Right lobe of liver (tissue), 6 donors: ENCODE results near the gene NRTN. TPM values are rescaled to one million over a fixed set of nuclear protein-coding genes. Genes with fewer than 3 reads are reported as not detected.

Experiments used
- ATAC-seq, 4 donors: fragments of 200-7000 bp; cut with Tn5 transposase; one replicate each; pipeline ENCODE4 v1.9.1; 2020; ENCODE audit warnings: mild to moderate bottlenecking in 4 of 4, moderate library complexity in 4 of 4
- DNase-seq, 3 donors: peaks; one replicate each; pipeline ENCODE4 v3.0.0-alpha.2; 2020
- H3K27ac ChIP-seq, 3 donors: fragments of 200-600 bp; one replicate each; pipeline ENCODE4 v1.8.0; 2022
- H3K27me3 ChIP-seq, 2 donors: fragments of 200-600 bp; one replicate each; pipeline ENCODE4 v1.8.0; 2022
- H3K36me3 ChIP-seq, 4 donors: fragments of 200-600 bp; sonication (generic) in 1 of 4; one replicate each; pipeline versions ENCODE4 v1.5.1 to v1.8.0; 2017 to 2022; ENCODE audit warnings: control low read depth in 1 of 4
- H3K4me1 ChIP-seq, 4 donors: fragments of 200-600 bp; sonication (generic) in 1 of 4; one replicate each; pipeline versions ENCODE4 v1.5.1 to v1.8.0; 2017 to 2022; ENCODE audit warnings: control low read depth in 1 of 4
- H3K4me3 ChIP-seq, 3 donors: fragments of 200-600 bp; one replicate each; pipeline ENCODE4 v1.8.0; 2022
- H3K9me3 ChIP-seq, 4 donors: fragments of 200-600 bp; sonication (generic) in 1 of 4; one replicate each; pipeline versions ENCODE4 v1.5.1 to v1.8.0; 2017 to 2022; ENCODE audit warnings: control low read depth in 1 of 4
- POLR2A ChIP-seq: fragments of 450-650 bp; IDR thresholded peaks from one replicate; pipeline ENCODE4 v1.6.1; 2017; ENCODE audit warnings: antibody characterized with exemption, mild to moderate bottlenecking
- WGBS: methylation state at CpG from one replicate; pipeline ENCODE4 v1.1.6; 2018; ENCODE audit warnings: low coverage, low lambda C conversion rate; ENCODE audit not compliant: insufficient coverage; ENCODE audit errors: missing lambda C conversion rate; 5-methylcytosine and 5-hydroxymethylcytosine counted together
- intact Hi-C, 2 donors: fragments of 100-400 bp; cut with DNase I; formaldehyde crosslinking; loops; one replicate each; pipeline versions ENCODE4 v1.11.2 to v1.14.1; 2022
- total RNA-seq, 6 experiments: library from RNA; depleted of rRNA in 2 of 6; stranded (reverse); fragments of >200 nt in 2 of 6; fragmentation: NEBNext Ultra II Directional in 3 of 6; extraction: Animal tissue kit (Norgen Biotek cat#: 25700) in 3 of 6; gene quantifications; one replicate each; pipeline versions ENCODE4 v1.1.0 to v1.2.4, GENCODE V29; 2016 to 2023
- TF ChIP-seq, protein P1 (sequence below), 4 donors: fragments of 200-600 bp in 3 of 4; fragments of 450-650 bp in 1 of 4; IDR thresholded peaks; one replicate each; pipeline versions ENCODE4 v1.5.1 to v1.8.0; 2016 to 2022; ENCODE audit warnings: antibody characterized with exemption in 4 of 4, mild to moderate bottlenecking in 2 of 4
- donor health status: DM: no; HTN: yes; CAD: no.
- donor health status: DM: no; HTN: no; CAD: no.
- donor health status: DM: no; HTN: no; CAD: no.
- donor health status: DM: no; HTN: yes; CAD: no.
- donor health status: DM: no; HTN: yes; CAD: no.

NRTN gene
- total RNA-seq, 6 experiments from 2014 or later, result 4.7 to 11.6 (median 9.8) TPM

GRCh38 chr19:5809469-5809868 lies 4.6 kb downstream of the NRTN start:
- H3K4me1 ChIP-seq, result peaks cover 0 to 9% (median 3%) of the 10 kb centered on the region in 4 donors
- H3K27ac ChIP-seq, result peak overlapping the region in 2 of 3 donors; percentile 47 to 77
- intact Hi-C loops, result loop anchor here (5.0 to 10.0 kb wide), 2 partner anchors 83 to 155 kb away; no protein-coding TSS in a partner anchor
- H3K36me3 ChIP-seq, result no peaks in the 10 kb centered on the region
- DNase-seq (no peak), ATAC-seq (no peak)
- H3K4me3 ChIP-seq, result no peak overlapping the region
- no peaks in the 10 kb centered on the region for H3K27me3 ChIP-seq
- TF ChIP-seq POLR2A, result no peak
- TF ChIP-seq, protein P1, sequence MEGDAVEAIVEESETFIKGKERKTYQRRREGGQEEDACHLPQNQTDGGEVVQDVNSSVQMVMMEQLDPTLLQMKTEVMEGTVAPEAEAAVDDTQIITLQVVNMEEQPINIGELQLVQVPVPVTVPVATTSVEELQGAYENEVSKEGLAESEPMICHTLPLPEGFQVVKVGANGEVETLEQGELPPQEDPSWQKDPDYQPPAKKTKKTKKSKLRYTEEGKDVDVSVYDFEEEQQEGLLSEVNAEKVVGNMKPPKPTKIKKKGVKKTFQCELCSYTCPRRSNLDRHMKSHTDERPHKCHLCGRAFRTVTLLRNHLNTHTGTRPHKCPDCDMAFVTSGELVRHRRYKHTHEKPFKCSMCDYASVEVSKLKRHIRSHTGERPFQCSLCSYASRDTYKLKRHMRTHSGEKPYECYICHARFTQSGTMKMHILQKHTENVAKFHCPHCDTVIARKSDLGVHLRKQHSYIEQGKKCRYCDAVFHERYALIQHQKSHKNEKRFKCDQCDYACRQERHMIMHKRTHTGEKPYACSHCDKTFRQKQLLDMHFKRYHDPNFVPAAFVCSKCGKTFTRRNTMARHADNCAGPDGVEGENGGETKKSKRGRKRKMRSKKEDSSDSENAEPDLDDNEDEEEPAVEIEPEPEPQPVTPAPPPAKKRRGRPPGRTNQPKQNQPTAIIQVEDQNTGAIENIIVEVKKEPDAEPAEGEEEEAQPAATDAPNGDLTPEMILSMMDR (IDR thresholded peaks at IDR 0.05), result no peak
- WGBS, result 66% methylated on average over 7 of the region's 10 CpGs
- no peaks in the 10 kb centered on the region for H3K9me3 ChIP-seq

DNA sequence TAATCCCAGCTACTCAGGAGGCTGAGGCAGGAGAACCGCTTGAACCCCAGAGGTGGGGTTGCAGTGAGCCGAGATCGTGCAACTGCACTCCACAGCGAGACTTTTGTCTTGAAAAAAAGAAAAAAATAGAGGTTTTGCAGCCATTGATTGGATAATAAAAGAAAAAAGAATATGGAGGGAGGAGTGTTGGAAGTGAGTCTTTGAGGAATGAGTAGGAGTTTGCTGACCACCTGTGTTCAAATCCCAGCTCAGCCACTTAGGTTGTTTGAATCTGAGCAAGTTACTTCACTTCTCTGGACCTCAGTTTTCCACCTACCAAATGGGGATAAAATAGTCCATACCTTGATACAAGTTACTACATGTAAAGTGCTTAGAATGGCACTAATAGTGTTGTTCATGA lies 6.2 kb downstream of the NRTN start:
- ATAC-seq, result no peak
- H3K27ac ChIP-seq, result no peak overlapping the region
- no peaks in the 10 kb centered on the region for H3K36me3 ChIP-seq
- intact Hi-C loops, result loop anchor here in 1 of 2 donors (5.0 kb wide), 1 partner anchor 81 kb away; no protein-coding TSS in a partner anchor
- H3K4me3 ChIP-seq, result no peak overlapping the region
- no peak for DNase-seq
- no peaks in the 10 kb centered on the region for H3K27me3 ChIP-seq
- H3K9me3 ChIP-seq, result no peaks in the 10 kb centered on the region
- whole genome bisulfite sequencing, result 88% methylated on average over 4 of the region's 4 CpGs
- peaks cover 0 to 8% (median 3%) of the 10 kb centered on the region in 4 donors for H3K4me1 ChIP-seq
- TF ChIP-seq, protein P1 (IDR thresholded peaks at IDR 0.05), result no peak

- no peak overlapping the region for H3K27ac ChIP-seq
- no peaks in the 10 kb centered on the region for H3K36me3 ChIP-seq
- intact Hi-C loops, result loop anchor here in 1 of 2 donors (5.0 kb wide), 1 partner anchor 78 kb away; no protein-coding TSS in a partner anchor
- 69% methylated on average over 2 of the region's 9 CpGs for WGBS
- H3K27me3 ChIP-seq, result no peaks in the 10 kb centered on the region
- peaks cover 0 to 5% (median 2%) of the 10 kb centered on the region in 4 donors for H3K4me1 ChIP-seq
- DNase-seq, result no peak
- ATAC-seq, result no peak
- no peaks in the 10 kb centered on the region for H3K9me3 ChIP-seq
- no peak overlapping the region for H3K4me3 ChIP-seq
- TF ChIP-seq, protein P1 (IDR thresholded peaks at IDR 0.05), result no peak
Observed at GRCh38 chr19:5814123-5814851, 9.4 kb downstream of the NRTN start.

- no peaks in the 10 kb centered on the region for H3K4me1 ChIP-seq
- TF ChIP-seq, protein P1 (IDR thresholded peaks at IDR 0.05), result no peak
- TF ChIP-seq POLR2A, result no peak
- no peaks in the 10 kb centered on the region for H3K27me3 ChIP-seq
- H3K27ac ChIP-seq, result no peak overlapping the region
- ATAC-seq, result peak in 2 of 4 donors; percentile 22 to 36
- intact Hi-C loops, result loop anchor here in 1 of 2 donors (5.0 kb wide), 1 partner anchor 77 kb away; no protein-coding TSS in a partner anchor
- H3K9me3 ChIP-seq, result no peaks in the 10 kb centered on the region
- DNase-seq, result no peak
- WGBS, result 72% methylated on average over 5 of the region's 11 CpGs
- no peak overlapping the region for H3K4me3 ChIP-seq
- no peaks in the 10 kb centered on the region for H3K36me3 ChIP-seq
Observed at GRCh38 chr19:5814852-5815246, 10.0 kb downstream of the NRTN start.
